ENCODE results near the gene CTCFL. TPM values are rescaled to one million over a fixed set of nuclear protein-coding genes. Genes with fewer than 3 reads are reported as not detected.

CTCFL gene
- total and polyA plus RNA-seq, 2 of the 8 experiments (the other 6 are each of a cell fraction or from before 2014, with no cell fraction given), result 0.30 to 0.80 TPM

DNA sequence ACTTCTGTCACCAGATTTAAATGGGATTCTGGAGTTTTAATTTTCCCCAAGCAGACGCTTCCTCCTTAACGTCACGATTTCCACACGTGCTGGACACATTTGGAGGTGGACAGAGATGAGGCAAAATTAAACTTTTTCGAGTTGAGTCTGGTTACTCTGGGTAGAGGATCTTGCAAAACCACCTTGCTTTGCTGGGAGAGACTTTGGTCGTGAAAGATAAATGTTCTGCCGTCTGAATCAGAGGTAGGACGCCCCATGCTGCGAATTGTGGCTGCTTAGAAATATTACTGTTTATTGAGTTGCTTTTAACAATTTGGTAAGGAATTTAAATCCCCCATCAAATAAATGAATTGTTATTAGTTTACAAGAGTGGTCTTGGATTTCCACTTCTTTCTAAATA lies 46.8 kb downstream of the CTCFL start:
- Histone ChIP-seq H3K23me2 (ENCODE audit: low read depth, low read length) (no peaks in the 10 kb centered on the region), H2AK5ac (ENCODE audit: low read depth, low read length) (no peak overlapping the region), H3K79me2 (ENCODE audit: control insufficient read depth in 1 of 2, insufficient read depth in 2 of 2, low read length in 2 of 2) (no peaks in the 10 kb centered on the region), H3K79me1 (ENCODE audit: low read depth, low read length) (no peaks in the 10 kb centered on the region), H4K5ac (ENCODE audit: insufficient read length, low read depth, low read length) (no peak overlapping the region), H3K9ac (replicated peaks in 1 of 4; ENCODE audit: extremely low read depth in 1 of 4, low read depth in 3 of 4, low read length in 3 of 4) (no peak overlapping the region), H3K4me2 (ENCODE audit: insufficient read depth in 1 of 2, low read depth in 2 of 2, low read length in 2 of 2) (no peak overlapping the region), H3K36me3 (ENCODE audit: control insufficient read depth in 2 of 4, insufficient read depth in 4 of 4, low read length in 3 of 4) (no peaks in the 10 kb centered on the region), H2BK120ac (replicated peaks; ENCODE audit: low read depth, low read length) (no peak overlapping the region), H3K4ac (replicated peaks; ENCODE audit: insufficient read length, low read depth, low read length) (no peak overlapping the region), H3K23ac (ENCODE audit: insufficient read length) (no peak overlapping the region), H2BK15ac (ENCODE audit: low read length) (no peak overlapping the region), H3K56ac (replicated peaks; ENCODE audit: insufficient read length, low read depth, low read length) (no peak overlapping the region), H3K9me3 (ENCODE audit: insufficient read depth in 2 of 2, low read depth in 1 of 2, low read length in 1 of 2) (no peaks in the 10 kb centered on the region), H3K27ac (ENCODE audit: low read depth, low read length) (no peak overlapping the region), H3K27me3 (replicated peaks in 1 of 4; ENCODE audit: control insufficient read depth in 3 of 4, extremely low read depth in 1 of 4, insufficient read depth in 3 of 4, low read length in 3 of 4) (no peaks in the 10 kb centered on the region; a peak in 1 of 7 replicates), H3K18ac (ENCODE audit: extremely low read depth, low read length) (no peak overlapping the region), H4K8ac (ENCODE audit: extremely low read depth, insufficient read depth, low read length) (no peak overlapping the region), H3K14ac (ENCODE audit: insufficient read length) (no peak overlapping the region), H3K4me3 (ENCODE audit: extremely low read depth in 1 of 4, insufficient read depth in 2 of 4, low read depth in 3 of 4, low read length in 4 of 4) (no peak overlapping the region), H2AFZ (ENCODE audit: low read length) (no peak overlapping the region), H4K91ac (replicated peaks; ENCODE audit: insufficient read length, low read length) (no peak overlapping the region), H2BK5ac (ENCODE audit: low read depth, low read length) (no peak overlapping the region), H2BK12ac (ENCODE audit: low read depth, low read length) (no peak overlapping the region), H2BK20ac (ENCODE audit: low read length) (no peak overlapping the region), H3K4me1 (replicated peaks in 1 of 4; ENCODE audit: control insufficient read depth in 3 of 4, insufficient read depth in 4 of 4, low read length in 3 of 4) (peaks cover 9 to 18% (median 13%) of the 10 kb centered on the region in 4 experiments), H4K20me1 (replicated peaks in 1 of 2; ENCODE audit: control insufficient read depth in 1 of 2, insufficient read depth in 2 of 2, low read length in 2 of 2) (no peaks in the 10 kb centered on the region)
- CTCF ChIA-PET (ENCODE audit: partially characterized antibody), result interaction anchor here (0.8 to 2.7 kb wide), 6 partner anchors 8 to 97 kb away, joined by 3 to 10 read pairs (median 4); no protein-coding TSS in a partner anchor
- POLR2A ChIA-PET (ENCODE audit: partially characterized antibody), result no interaction called here
- WGBS, 2 experiments (ENCODE audit: extremely low coverage in 1 of 2, insufficient coverage in 1 of 2, insufficient read length in 1 of 2, insufficient replicate concordance in 2 of 2, low coverage in 1 of 2, low lambda C conversion rate in 2 of 2, missing lambda C conversion rate in 1 of 2), result 88% methylated on average over 9 of the region's 9 CpGs; no CpG with 5 or more reads in 1 of the 2 experiments
- no peak for DNase-seq (ENCODE audit: low read depth in 1 of 2, low spot score in 2 of 2)
- FAIRE-seq, result no peak
- no peak for TF ChIP-seq ATF2 (IDR thresholded peaks at IDR 0.05; ENCODE audit: low read length)
- TF ChIP-seq E2F6 (IDR thresholded peaks at IDR 0.05), result no peak
- TF ChIP-seq SAP30 (IDR thresholded peaks at IDR 0.05; ENCODE audit: insufficient read depth, insufficient replicate concordance, low read length), result no peak
- no peak for TF ChIP-seq CREB1 (IDR thresholded peaks at IDR 0.05)
- TF ChIP-seq RAD21 (IDR thresholded peaks at IDR 0.05 in 1 of 2, conservative IDR thresholded peaks at IDR 0.05 in 1 of 2; ENCODE audit: low read depth in 2 of 2, low read length in 2 of 2), result no peak

All from H1 (cell line).